ENCODE measurements around the gene NDUFB8.

The NDUFB8 gene

GRCh38 chr10:100534726-100535125 is 5.1 kb upstream of the NDUFB8 start:
- H3K9ac ChIP-seq (ENCODE audit: low read length) = no peak overlapping the region
- H3K36me3 ChIP-seq (ENCODE audit: control insufficient read depth, insufficient read depth, low read length) = peaks cover 15% of the 10 kb centered on the region
- no peak overlapping the region for H3K4me3 ChIP-seq (ENCODE audit: low read length)
- peaks cover 11% of the 10 kb centered on the region for H3K4me1 ChIP-seq (ENCODE audit: control insufficient read depth, insufficient read depth, low read length)
- no peaks in the 10 kb centered on the region for H3K27me3 ChIP-seq (ENCODE audit: control insufficient read depth, insufficient read depth, low read length)
- H3K27ac ChIP-seq (ENCODE audit: low read depth, low read length) = no peak overlapping the region

- Histone ChIP-seq H3K9ac (ENCODE audit: low read length) (no peak overlapping the region), H3K27ac (ENCODE audit: low read depth, low read length) (no peak overlapping the region), H3K4me3 (ENCODE audit: low read length) (no peak overlapping the region), H3K36me3 (ENCODE audit: control insufficient read depth, insufficient read depth, low read length) (peaks cover 2% of the 10 kb centered on the region), H3K27me3 (ENCODE audit: control insufficient read depth, insufficient read depth, low read length) (no peaks in the 10 kb centered on the region), H3K4me1 (ENCODE audit: control insufficient read depth, insufficient read depth, low read length) (peaks cover 17% of the 10 kb centered on the region)
Measured at GRCh38 chr10:100531761-100532160, 2.1 kb upstream of the NDUFB8 start.

- H3K4me1 ChIP-seq (ENCODE audit: control insufficient read depth, insufficient read depth, low read length) = peaks cover 5% of the 10 kb centered on the region
- H3K36me3 ChIP-seq (ENCODE audit: control insufficient read depth, insufficient read depth, low read length) = peaks cover 18% of the 10 kb centered on the region
- no peaks in the 10 kb centered on the region for H3K27me3 ChIP-seq (ENCODE audit: control insufficient read depth, insufficient read depth, low read length)
- H3K4me3 ChIP-seq (ENCODE audit: low read length) = peak overlapping the region; percentile 96
- peak overlapping the region; percentile 89 for H3K27ac ChIP-seq (ENCODE audit: low read depth, low read length)
- peak overlapping the region; percentile 95 for H3K9ac ChIP-seq (ENCODE audit: low read length)
Measured at GRCh38 chr10:100528921-100529474, 673 bp downstream of the NDUFB8 start.

- H3K4me3 ChIP-seq (ENCODE audit: low read length) = peak overlapping the region; percentile 96
- H3K36me3 ChIP-seq (ENCODE audit: control insufficient read depth, insufficient read depth, low read length) = peaks cover 20% of the 10 kb centered on the region
- no peak overlapping the region for H3K9ac ChIP-seq (ENCODE audit: low read length)
- H3K27ac ChIP-seq (ENCODE audit: low read depth, low read length) = no peak overlapping the region
- H3K27me3 ChIP-seq (ENCODE audit: control insufficient read depth, insufficient read depth, low read length) = no peaks in the 10 kb centered on the region
- peaks cover 5% of the 10 kb centered on the region for H3K4me1 ChIP-seq (ENCODE audit: control insufficient read depth, insufficient read depth, low read length)
Measured at GRCh38 chr10:100528123-100528886, 1.4 kb downstream of the NDUFB8 start.

- peaks cover 20% of the 10 kb centered on the region for H3K36me3 ChIP-seq (ENCODE audit: control insufficient read depth, insufficient read depth, low read length)
- H3K4me3 ChIP-seq (ENCODE audit: low read length) = no peak overlapping the region
- H3K27me3 ChIP-seq (ENCODE audit: control insufficient read depth, insufficient read depth, low read length) = no peaks in the 10 kb centered on the region
- no peak overlapping the region for H3K27ac ChIP-seq (ENCODE audit: low read depth, low read length)
- H3K9ac ChIP-seq (ENCODE audit: low read length) = no peak overlapping the region
- H3K4me1 ChIP-seq (ENCODE audit: control insufficient read depth, insufficient read depth, low read length) = peaks cover 8% of the 10 kb centered on the region
Measured at GRCh38 chr10:100524638-100525037, 5.0 kb downstream of the NDUFB8 start.

GRCh38 chr10:100524206-100524605 is 5.5 kb downstream of the NDUFB8 start:
- peaks cover 8% of the 10 kb centered on the region for H3K4me1 ChIP-seq (ENCODE audit: control insufficient read depth, insufficient read depth, low read length)
- H3K36me3 ChIP-seq (ENCODE audit: control insufficient read depth, insufficient read depth, low read length) = peaks cover 20% of the 10 kb centered on the region
- no peak overlapping the region for H3K9ac ChIP-seq (ENCODE audit: low read length)
- no peak overlapping the region for H3K4me3 ChIP-seq (ENCODE audit: low read length)
- H3K27ac ChIP-seq (ENCODE audit: low read depth, low read length) = no peak overlapping the region
- peaks cover 1% of the 10 kb centered on the region for H3K27me3 ChIP-seq (ENCODE audit: control insufficient read depth, insufficient read depth, low read length)

- H3K36me3 ChIP-seq (ENCODE audit: control insufficient read depth, insufficient read depth, low read length) = peaks cover 20% of the 10 kb centered on the region
- peaks cover 2% of the 10 kb centered on the region for H3K27me3 ChIP-seq (ENCODE audit: control insufficient read depth, insufficient read depth, low read length)
- H3K4me3 ChIP-seq (ENCODE audit: low read length) = no peak overlapping the region
- H3K27ac ChIP-seq (ENCODE audit: low read depth, low read length) = no peak overlapping the region
- no peak overlapping the region for H3K9ac ChIP-seq (ENCODE audit: low read length)
- H3K4me1 ChIP-seq (ENCODE audit: control insufficient read depth, insufficient read depth, low read length) = peaks cover 7% of the 10 kb centered on the region
Measured at GRCh38 chr10:100522945-100523344, 6.7 kb downstream of the NDUFB8 start.

GRCh38 chr10:100522107-100522801 is 7.4 kb downstream of the NDUFB8 start:
- Histone ChIP-seq H3K27me3 (ENCODE audit: control insufficient read depth, insufficient read depth, low read length) (peaks cover 2% of the 10 kb centered on the region), H3K4me3 (ENCODE audit: low read length) (no peak overlapping the region), H3K27ac (ENCODE audit: low read depth, low read length) (no peak overlapping the region), H3K9ac (ENCODE audit: low read length) (no peak overlapping the region), H3K4me1 (ENCODE audit: control insufficient read depth, insufficient read depth, low read length) (peaks cover 7% of the 10 kb centered on the region), H3K36me3 (ENCODE audit: control insufficient read depth, insufficient read depth, low read length) (peaks cover 20% of the 10 kb centered on the region)

- Histone ChIP-seq H3K4me3 (ENCODE audit: low read length) (no peak overlapping the region), H3K27me3 (ENCODE audit: control insufficient read depth, insufficient read depth, low read length) (peaks cover 2% of the 10 kb centered on the region), H3K9ac (ENCODE audit: low read length) (no peak overlapping the region), H3K27ac (ENCODE audit: low read depth, low read length) (no peak overlapping the region), H3K36me3 (ENCODE audit: control insufficient read depth, insufficient read depth, low read length) (peaks cover 9% of the 10 kb centered on the region), H3K4me1 (ENCODE audit: control insufficient read depth, insufficient read depth, low read length) (peaks cover 7% of the 10 kb centered on the region)
Measured at GRCh38 chr10:100520811-100521210, 8.9 kb downstream of the NDUFB8 start.

- Histone ChIP-seq H3K4me3 (ENCODE audit: low read length) (peak within 1 kb of the TSS; percentile 74), H3K27ac (ENCODE audit: low read depth, low read length) (no peak within 1 kb of the TSS), H3K27me3 (ENCODE audit: control insufficient read depth, insufficient read depth, low read length) (peaks cover 2% of the 10 kb centered on the region), H3K4me1 (ENCODE audit: control insufficient read depth, insufficient read depth, low read length) (peaks cover 7% of the 10 kb centered on the region), H3K9ac (ENCODE audit: low read length) (peak within 1 kb of the TSS; percentile 14), H3K36me3 (ENCODE audit: control insufficient read depth, insufficient read depth, low read length) (peaks cover 7% of the 10 kb centered on the region)
Measured at GRCh38 chr10:100519311-100520051, 10.2 kb downstream of the NDUFB8 start, which contains the start of gene SEC31B. TSS of gene SEC31B (minus strand) at chr10:100519861. CDS start at chr10:100516952, 2,909 bp downstream.

GRCh38 chr10:100518761-100519241 is 10.9 kb downstream of the NDUFB8 start:
- Histone ChIP-seq H3K27ac (ENCODE audit: low read depth, low read length) (no peak overlapping the region), H3K4me1 (ENCODE audit: control insufficient read depth, insufficient read depth, low read length) (peaks cover 7% of the 10 kb centered on the region), H3K9ac (ENCODE audit: low read length) (no peak overlapping the region), H3K36me3 (ENCODE audit: control insufficient read depth, insufficient read depth, low read length) (peaks cover under 1% of the 10 kb centered on the region), H3K27me3 (ENCODE audit: control insufficient read depth, insufficient read depth, low read length) (peaks cover 2% of the 10 kb centered on the region), H3K4me3 (ENCODE audit: low read length) (peak overlapping the region; percentile 74)

GRCh38 chr10:100516847-100517246 is 12.8 kb downstream of the NDUFB8 start:
- Histone ChIP-seq H3K36me3 (ENCODE audit: control insufficient read depth, insufficient read depth, low read length) (peaks cover 3% of the 10 kb centered on the region), H3K4me3 (ENCODE audit: low read length) (no peak overlapping the region), H3K27ac (ENCODE audit: low read depth, low read length) (no peak overlapping the region)

More at GRCh38 chr10:100516847-100517246, 12.8 kb downstream of the NDUFB8 start:
- Histone ChIP-seq H3K27me3 (ENCODE audit: control insufficient read depth, insufficient read depth, low read length) (peaks cover 2% of the 10 kb centered on the region), H3K9ac (ENCODE audit: low read length) (no peak overlapping the region), H3K4me1 (ENCODE audit: control insufficient read depth, insufficient read depth, low read length) (peaks cover 7% of the 10 kb centered on the region)
